ENCODE data around the gene CSNK1G2. TPM values are rescaled to one million over a fixed set of nuclear protein-coding genes. Genes with fewer than 3 reads are reported as not detected.
A peak's percentile ranks its signal among the peaks of the same experiment; 100 is the strongest.

CSNK1G2 gene
- total RNA-seq (2021) = 96.6 and 100.0 TPM in 2 replicates
- long read RNA-seq, partial matches to known transcripts = 22 of 31 reads
- long read RNA-seq, other reads (novel, unspliced or antisense) = 6 of 31 reads

DNA sequence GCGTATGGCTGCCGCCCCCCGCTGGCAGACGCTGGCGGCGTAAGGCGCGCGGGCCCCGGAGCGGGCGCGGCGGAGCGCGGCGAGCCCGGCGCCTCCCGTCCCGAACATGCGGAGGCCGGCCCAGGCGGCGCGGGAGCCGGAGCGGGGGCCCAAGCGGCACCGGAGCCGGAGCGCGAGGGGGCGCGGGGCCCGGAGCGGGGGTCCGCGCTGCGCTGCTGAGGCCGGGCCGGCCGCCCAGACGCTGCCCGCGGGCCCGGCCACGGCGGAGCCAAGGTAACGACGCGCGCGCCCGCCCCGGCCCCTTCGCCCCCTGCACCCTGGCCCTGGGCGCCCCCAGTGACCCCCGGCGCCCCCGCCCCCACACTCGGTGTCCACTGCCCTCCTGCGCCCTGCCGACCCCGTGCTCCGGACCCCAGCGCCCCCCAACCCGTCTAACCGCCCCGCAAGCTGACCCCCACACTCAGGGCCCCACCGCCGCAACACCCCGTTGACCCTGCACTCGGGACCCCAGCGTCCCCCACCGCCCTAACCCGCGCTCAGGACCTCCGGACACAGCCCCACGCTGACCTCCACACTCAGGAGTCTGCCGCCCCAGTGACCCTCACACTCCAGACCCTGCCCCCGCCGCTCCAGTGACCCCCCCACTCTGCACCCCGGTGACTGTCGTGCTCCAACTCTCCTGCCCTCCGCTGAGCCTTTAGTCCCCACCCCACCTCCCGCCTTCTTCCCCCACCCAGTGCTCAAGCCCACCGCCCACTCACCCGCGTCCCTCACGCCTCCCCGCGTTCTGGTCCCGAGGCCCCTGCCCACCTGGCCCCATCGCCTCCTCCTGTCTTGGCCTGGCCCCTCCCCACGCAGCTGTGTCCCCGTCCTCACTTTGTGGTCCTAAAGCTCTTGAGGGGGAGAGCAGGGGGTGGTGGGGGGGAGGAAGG is at the start of gene CSNK1G2:
TSS of gene CSNK1G2 (plus strand) at position 27 of the 932 bp plus-strand sequence. CDS start 28,601 bp downstream, outside the sequence.
- Histone ChIP-seq H3K14ac (ENCODE audit: insufficient read depth, low read length) (peak within 1 kb of the TSS; percentile 75; the same call in 1 of the 2 replicates), H3K27me3 (ENCODE audit: insufficient read depth, low read length) (no peaks in the 10 kb centered on the region), H3K27ac (ENCODE audit: insufficient read length, low read depth, low read length) (no peak within 1 kb of the TSS), H3K4me2 (ENCODE audit: insufficient read depth, insufficient read length, low read length) (peak within 1 kb of the TSS; percentile 80), H2BK20ac (ENCODE audit: low read depth, low read length, poor library complexity, severe bottlenecking) (no peak within 1 kb of the TSS), H3K79me1 (ENCODE audit: insufficient read depth, low read depth, low read length, poor library complexity, severe bottlenecking) (peaks cover 4% of the 10 kb centered on the region), H2BK12ac (ENCODE audit: insufficient read length, low read depth, low read length) (no peak within 1 kb of the TSS), H3K9me3 (ENCODE audit: control insufficient read depth, low read depth, low read length) (no peaks in the 10 kb centered on the region), H3K79me2 (ENCODE audit: insufficient read depth, low read length) (peaks cover 28% of the 10 kb centered on the region; the same call in 1 of the 2 replicates), H2BK5ac (ENCODE audit: insufficient read length, low read length) (no peak within 1 kb of the TSS), H2BK15ac (ENCODE audit: low read depth, low read length) (no peak within 1 kb of the TSS), H3K23me2 (ENCODE audit: insufficient read length, low read depth, low read length, poor library complexity, severe bottlenecking) (peaks cover 9% of the 10 kb centered on the region), H3K18ac (ENCODE audit: insufficient read length, low read depth, low read length) (peak within 1 kb of the TSS; percentile 37), H4K8ac (replicated peaks; ENCODE audit: insufficient read length, low read depth, low read length) (no peak within 1 kb of the TSS), H3K4ac (ENCODE audit: low read depth, low read length) (no peak within 1 kb of the TSS), H3T11ph (ENCODE audit: low read length) (no peak within 1 kb of the TSS), H4K5ac (ENCODE audit: insufficient read length, low read depth, low read length) (no peak within 1 kb of the TSS), H3K23ac (ENCODE audit: insufficient read length, low read depth, low read length) (no peak within 1 kb of the TSS), H4K91ac (ENCODE audit: insufficient read length, low read depth, low read length) (no peak within 1 kb of the TSS), H4K20me1 (ENCODE audit: control insufficient read depth, insufficient read depth, insufficient read length) (no peaks in the 10 kb centered on the region), H3K9ac (ENCODE audit: extremely low read depth, insufficient read length, low read length) (peak within 1 kb of the TSS; percentile 57), H2BK120ac (ENCODE audit: low read depth, low read length, poor library complexity, severe bottlenecking) (no peak within 1 kb of the TSS), H3K56ac (ENCODE audit: insufficient read length, low read depth, low read length) (no peak within 1 kb of the TSS), H2AFZ (ENCODE audit: low read length) (no peak within 1 kb of the TSS), H2AK5ac (ENCODE audit: insufficient read length, low read length) (no peak within 1 kb of the TSS), H3K4me1 (ENCODE audit: insufficient read depth, low read length) (no peaks in the 10 kb centered on the region; the same call in 1 of the 2 replicates)
- no peak for DNase-seq
- WGBS (ENCODE audit: extremely low coverage, insufficient read length, low lambda C conversion rate) = no CpG with 5 or more reads among the region's 97 CpGs
- Mint-ChIP-seq H3K27me3 (ENCODE audit: low read depth) (no peaks in the 10 kb centered on the region), H3K4me3 (peak within 1 kb of the TSS; percentile 91 to 96), H3K9me3 (no peaks in the 10 kb centered on the region; a peak in 2 of 5 replicates), H3K27ac (peak within 1 kb of the TSS; percentile 96 to 98 (median 98)), H3K36me3 (ENCODE audit: insufficient read depth in 1 of 3, low read depth in 3 of 3) (peaks cover 0 to 2% (median 0%) of the 10 kb centered on the region in 3 experiments; a peak in 1 of 7 replicates), H3K4me1 (peaks cover 17 to 26% of the 10 kb centered on the region in 2 experiments)
- TF ChIP-seq, protein P1, sequence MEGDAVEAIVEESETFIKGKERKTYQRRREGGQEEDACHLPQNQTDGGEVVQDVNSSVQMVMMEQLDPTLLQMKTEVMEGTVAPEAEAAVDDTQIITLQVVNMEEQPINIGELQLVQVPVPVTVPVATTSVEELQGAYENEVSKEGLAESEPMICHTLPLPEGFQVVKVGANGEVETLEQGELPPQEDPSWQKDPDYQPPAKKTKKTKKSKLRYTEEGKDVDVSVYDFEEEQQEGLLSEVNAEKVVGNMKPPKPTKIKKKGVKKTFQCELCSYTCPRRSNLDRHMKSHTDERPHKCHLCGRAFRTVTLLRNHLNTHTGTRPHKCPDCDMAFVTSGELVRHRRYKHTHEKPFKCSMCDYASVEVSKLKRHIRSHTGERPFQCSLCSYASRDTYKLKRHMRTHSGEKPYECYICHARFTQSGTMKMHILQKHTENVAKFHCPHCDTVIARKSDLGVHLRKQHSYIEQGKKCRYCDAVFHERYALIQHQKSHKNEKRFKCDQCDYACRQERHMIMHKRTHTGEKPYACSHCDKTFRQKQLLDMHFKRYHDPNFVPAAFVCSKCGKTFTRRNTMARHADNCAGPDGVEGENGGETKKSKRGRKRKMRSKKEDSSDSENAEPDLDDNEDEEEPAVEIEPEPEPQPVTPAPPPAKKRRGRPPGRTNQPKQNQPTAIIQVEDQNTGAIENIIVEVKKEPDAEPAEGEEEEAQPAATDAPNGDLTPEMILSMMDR (conservative IDR thresholded peaks at IDR 0.05) = no peak
